ENCODE data around the gene CCR5.

Gene CCR5

DNA sequence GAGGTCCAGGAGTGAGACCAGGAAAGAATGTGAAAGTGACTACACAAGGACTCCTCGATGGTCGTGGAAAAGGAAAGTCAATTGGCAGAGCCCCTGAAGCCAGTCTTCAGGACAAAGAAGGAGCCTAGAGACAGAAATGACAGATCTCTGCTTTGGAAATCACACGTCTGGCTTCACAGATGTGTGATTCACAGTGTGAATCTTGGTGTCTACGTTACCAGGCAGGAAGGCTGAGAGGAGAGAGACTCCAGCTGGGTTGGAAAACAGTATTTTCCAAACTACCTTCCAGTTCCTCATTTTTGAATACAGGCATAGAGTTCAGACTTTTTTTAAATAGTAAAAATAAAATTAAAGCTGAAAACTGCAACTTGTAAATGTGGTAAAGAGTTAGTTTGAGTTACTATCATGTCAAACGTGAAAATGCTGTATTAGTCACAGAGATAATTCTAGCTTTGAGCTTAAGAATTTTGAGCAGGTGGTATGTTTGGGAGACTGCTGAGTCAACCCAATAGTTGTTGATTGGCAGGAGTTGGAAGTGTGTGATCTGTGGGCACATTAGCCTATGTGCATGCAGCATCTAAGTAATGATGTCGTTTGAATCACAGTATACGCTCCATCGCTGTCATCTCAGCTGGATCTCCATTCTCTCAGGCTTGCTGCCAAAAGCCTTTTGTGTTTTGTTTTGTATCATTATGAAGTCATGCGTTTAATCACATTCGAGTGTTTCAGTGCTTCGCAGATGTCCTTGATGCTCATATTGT, 10.8 kb upstream of the CCR5 start:
- Histone ChIP-seq H3K9me3 (ENCODE audit: control insufficient read depth in 1 of 2, low read length in 2 of 2) (no peaks in the 10 kb centered on the region), H3K36me3 (ENCODE audit: control insufficient read depth in 1 of 2, insufficient read depth in 2 of 2, low read length in 2 of 2) (no peaks in the 10 kb centered on the region), H3K4me3 (ENCODE audit: low read depth in 1 of 2, low read length in 2 of 2) (no peak overlapping the region), H3K27me3 (ENCODE audit: low read depth, low read length) (no peaks in the 10 kb centered on the region), H3K4me1 (ENCODE audit: control insufficient read depth in 1 of 2, insufficient read depth in 2 of 2, low read length in 2 of 2) (peaks cover 10 to 18% of the 10 kb centered on the region in 2 donors), H3K27ac (ENCODE audit: low read length) (peak overlapping the region; percentile 48)

DNA sequence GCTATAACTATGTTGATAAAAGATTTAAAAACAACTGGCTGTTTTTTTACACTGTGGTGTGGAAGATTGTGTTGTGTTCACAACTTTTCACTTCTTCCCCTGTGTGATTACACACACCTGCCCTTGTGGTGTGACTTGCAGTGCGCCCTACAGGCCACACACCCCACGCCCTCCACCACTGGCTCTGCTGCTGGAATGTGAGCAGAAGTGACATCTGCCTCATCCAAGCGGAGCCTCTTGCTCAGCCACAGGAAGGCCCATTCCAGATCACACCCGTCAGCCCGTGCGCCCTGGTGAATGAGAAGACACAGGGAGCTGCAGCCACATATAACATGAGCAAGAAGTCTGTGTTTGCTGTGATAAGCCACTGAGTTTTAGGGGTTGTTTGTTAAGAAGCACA, 9.8 kb upstream of the CCR5 start:
- no peaks in the 10 kb centered on the region for H3K36me3 ChIP-seq (ENCODE audit: control insufficient read depth in 1 of 2, insufficient read depth in 2 of 2, low read length in 2 of 2)
- no peaks in the 10 kb centered on the region for H3K27me3 ChIP-seq (ENCODE audit: low read depth, low read length)
- H3K4me1 ChIP-seq (ENCODE audit: control insufficient read depth in 1 of 2, insufficient read depth in 2 of 2, low read length in 2 of 2), result peaks cover 10 to 18% of the 10 kb centered on the region in 2 donors
- no peaks in the 10 kb centered on the region for H3K9me3 ChIP-seq (ENCODE audit: control insufficient read depth in 1 of 2, low read length in 2 of 2)
- H3K4me3 ChIP-seq (ENCODE audit: low read depth in 1 of 2, low read length in 2 of 2), result no peak overlapping the region
- H3K27ac ChIP-seq (ENCODE audit: low read length), result no peak overlapping the region

- H3K36me3 ChIP-seq (ENCODE audit: control insufficient read depth in 1 of 2, insufficient read depth in 2 of 2, low read length in 2 of 2), result no peaks in the 10 kb centered on the region
Measured at GRCh38 chr3:46361408-46362283, 9.1 kb upstream of the CCR5 start.

GRCh38 chr3:46365041-46365440, 5.7 kb upstream of the CCR5 start:
- H3K9me3 ChIP-seq (ENCODE audit: control insufficient read depth in 1 of 2, low read length in 2 of 2), result no peaks in the 10 kb centered on the region
- no peak overlapping the region for H3K27ac ChIP-seq (ENCODE audit: low read length)
- no peaks in the 10 kb centered on the region for H3K27me3 ChIP-seq (ENCODE audit: low read depth, low read length)
- peaks cover 14 to 18% of the 10 kb centered on the region in 2 donors for H3K4me1 ChIP-seq (ENCODE audit: control insufficient read depth in 1 of 2, insufficient read depth in 2 of 2, low read length in 2 of 2)
- no peaks in the 10 kb centered on the region for H3K36me3 ChIP-seq (ENCODE audit: control insufficient read depth in 1 of 2, insufficient read depth in 2 of 2, low read length in 2 of 2)
- no peak overlapping the region for H3K4me3 ChIP-seq (ENCODE audit: low read depth in 1 of 2, low read length in 2 of 2)

More at GRCh38 chr3:46361408-46362283, 9.1 kb upstream of the CCR5 start:
- H3K9me3 ChIP-seq (ENCODE audit: control insufficient read depth in 1 of 2, low read length in 2 of 2), result no peaks in the 10 kb centered on the region
- H3K4me3 ChIP-seq (ENCODE audit: low read depth in 1 of 2, low read length in 2 of 2), result no peak overlapping the region
- H3K4me1 ChIP-seq (ENCODE audit: control insufficient read depth in 1 of 2, insufficient read depth in 2 of 2, low read length in 2 of 2), result peaks cover 10 to 18% of the 10 kb centered on the region in 2 donors
- no peak overlapping the region for H3K27ac ChIP-seq (ENCODE audit: low read length)
- no peaks in the 10 kb centered on the region for H3K27me3 ChIP-seq (ENCODE audit: low read depth, low read length)

- Histone ChIP-seq H3K4me1 (ENCODE audit: control insufficient read depth in 1 of 2, insufficient read depth in 2 of 2, low read length in 2 of 2) (peaks cover 8 to 10% of the 10 kb centered on the region in 2 donors), H3K27ac (ENCODE audit: low read length) (no peak overlapping the region), H3K9me3 (ENCODE audit: control insufficient read depth in 1 of 2, low read length in 2 of 2) (no peaks in the 10 kb centered on the region), H3K27me3 (ENCODE audit: low read depth, low read length) (no peaks in the 10 kb centered on the region), H3K4me3 (ENCODE audit: low read depth in 1 of 2, low read length in 2 of 2) (no peak overlapping the region), H3K36me3 (ENCODE audit: control insufficient read depth in 1 of 2, insufficient read depth in 2 of 2, low read length in 2 of 2) (no peaks in the 10 kb centered on the region)
Measured at GRCh38 chr3:46365737-46366524, 4.8 kb upstream of the CCR5 start.

GRCh38 chr3:46367811-46368210, 2.9 kb upstream of the CCR5 start:
- no peak overlapping the region for H3K4me3 ChIP-seq (ENCODE audit: low read depth in 1 of 2, low read length in 2 of 2)
- no peaks in the 10 kb centered on the region for H3K27me3 ChIP-seq (ENCODE audit: low read depth, low read length)
- H3K27ac ChIP-seq (ENCODE audit: low read length), result no peak overlapping the region
- H3K9me3 ChIP-seq (ENCODE audit: control insufficient read depth in 1 of 2, low read length in 2 of 2), result no peaks in the 10 kb centered on the region
- H3K36me3 ChIP-seq (ENCODE audit: control insufficient read depth in 1 of 2, insufficient read depth in 2 of 2, low read length in 2 of 2), result no peaks in the 10 kb centered on the region
- H3K4me1 ChIP-seq (ENCODE audit: control insufficient read depth in 1 of 2, insufficient read depth in 2 of 2, low read length in 2 of 2), result peaks cover 0 to 4% of the 10 kb centered on the region in 2 donors

GRCh38 chr3:46368569-46368968, 2.2 kb upstream of the CCR5 start:
- H3K36me3 ChIP-seq (ENCODE audit: control insufficient read depth in 1 of 2, insufficient read depth in 2 of 2, low read length in 2 of 2), result no peaks in the 10 kb centered on the region
- H3K27me3 ChIP-seq (ENCODE audit: low read depth, low read length), result no peaks in the 10 kb centered on the region
- no peak overlapping the region for H3K27ac ChIP-seq (ENCODE audit: low read length)
- no peaks in the 10 kb centered on the region for H3K9me3 ChIP-seq (ENCODE audit: control insufficient read depth in 1 of 2, low read length in 2 of 2)
- H3K4me3 ChIP-seq (ENCODE audit: low read depth in 1 of 2, low read length in 2 of 2), result no peak overlapping the region
- peaks cover 0 to 4% of the 10 kb centered on the region in 2 donors for H3K4me1 ChIP-seq (ENCODE audit: control insufficient read depth in 1 of 2, insufficient read depth in 2 of 2, low read length in 2 of 2)

GRCh38 chr3:46369151-46369550, 1.6 kb upstream of the CCR5 start:
- Histone ChIP-seq H3K4me3 (ENCODE audit: low read depth in 1 of 2, low read length in 2 of 2) (no peak overlapping the region), H3K4me1 (ENCODE audit: control insufficient read depth in 1 of 2, insufficient read depth in 2 of 2, low read length in 2 of 2) (peaks cover 0 to 4% of the 10 kb centered on the region in 2 donors), H3K27me3 (ENCODE audit: low read depth, low read length) (no peaks in the 10 kb centered on the region), H3K36me3 (ENCODE audit: control insufficient read depth in 1 of 2, insufficient read depth in 2 of 2, low read length in 2 of 2) (no peaks in the 10 kb centered on the region), H3K9me3 (ENCODE audit: control insufficient read depth in 1 of 2, low read length in 2 of 2) (no peaks in the 10 kb centered on the region), H3K27ac (ENCODE audit: low read length) (peak overlapping the region; percentile 28)

DNA sequence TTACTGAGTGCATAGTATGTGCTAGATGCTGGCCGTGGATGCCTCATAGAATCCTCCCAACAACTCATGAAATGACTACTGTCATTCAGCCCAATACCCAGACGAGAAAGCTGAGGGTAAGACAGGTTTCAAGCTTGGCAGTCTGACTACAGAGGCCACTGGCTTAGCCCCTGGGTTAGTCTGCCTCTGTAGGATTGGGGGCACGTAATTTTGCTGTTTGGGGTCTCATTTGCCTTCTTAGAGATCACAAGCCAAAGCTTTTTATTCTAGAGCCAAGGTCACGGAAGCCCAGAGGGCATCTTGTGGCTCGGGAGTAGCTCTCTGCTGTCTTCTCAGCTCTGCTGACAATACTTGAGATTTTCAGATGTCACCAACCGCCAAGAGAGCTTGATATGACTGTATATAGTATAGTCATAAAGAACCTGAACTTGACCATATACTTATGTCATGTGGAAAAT, 1.0 kb upstream of the CCR5 start:
- Histone ChIP-seq H3K4me3 (ENCODE audit: low read depth in 1 of 2, low read length in 2 of 2) (no peak overlapping the region), H3K4me1 (ENCODE audit: control insufficient read depth in 1 of 2, insufficient read depth in 2 of 2, low read length in 2 of 2) (peaks cover 0 to 4% of the 10 kb centered on the region in 2 donors), H3K9me3 (ENCODE audit: control insufficient read depth in 1 of 2, low read length in 2 of 2) (no peaks in the 10 kb centered on the region), H3K36me3 (ENCODE audit: control insufficient read depth in 1 of 2, insufficient read depth in 2 of 2, low read length in 2 of 2) (no peaks in the 10 kb centered on the region), H3K27ac (ENCODE audit: low read length) (peak overlapping the region; percentile 28), H3K27me3 (ENCODE audit: low read depth, low read length) (no peaks in the 10 kb centered on the region)

DNA sequence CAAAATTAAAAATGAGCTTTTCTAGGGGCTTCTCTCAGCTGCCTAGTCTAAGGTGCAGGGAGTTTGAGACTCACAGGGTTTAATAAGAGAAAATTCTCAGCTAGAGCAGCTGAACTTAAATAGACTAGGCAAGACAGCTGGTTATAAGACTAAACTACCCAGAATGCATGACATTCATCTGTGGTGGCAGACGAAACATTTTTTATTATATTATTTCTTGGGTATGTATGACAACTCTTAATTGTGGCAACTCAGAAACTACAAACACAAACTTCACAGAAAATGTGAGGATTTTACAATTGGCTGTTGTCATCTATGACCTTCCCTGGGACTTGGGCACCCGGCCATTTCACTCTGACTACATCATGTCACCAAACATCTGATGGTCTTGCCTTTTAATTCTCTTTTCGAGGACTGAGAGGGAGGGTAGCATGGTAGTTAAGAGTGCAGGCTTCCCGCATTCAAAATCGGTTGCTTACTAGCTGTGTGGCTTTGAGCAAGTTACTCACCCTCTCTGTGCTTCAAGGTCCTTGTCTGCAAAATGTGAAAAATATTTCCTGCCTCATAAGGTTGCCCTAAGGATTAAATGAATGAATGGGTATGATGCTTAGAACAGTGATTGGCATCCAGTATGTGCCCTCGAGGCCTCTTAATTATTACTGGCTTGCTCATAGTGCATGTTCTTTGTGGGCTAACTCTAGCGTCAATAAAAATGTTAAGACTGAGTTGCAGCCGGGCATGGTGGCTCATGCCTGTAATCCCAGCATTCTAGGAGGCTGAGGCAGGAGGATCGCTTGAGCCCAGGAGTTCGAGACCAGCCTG, 984 bp downstream of the CCR5 start:
- Histone ChIP-seq H3K27ac (ENCODE audit: low read length) (peak overlapping the region; percentile 28), H3K27me3 (ENCODE audit: low read depth, low read length) (no peaks in the 10 kb centered on the region), H3K36me3 (ENCODE audit: control insufficient read depth in 1 of 2, insufficient read depth in 2 of 2, low read length in 2 of 2) (no peaks in the 10 kb centered on the region), H3K9me3 (ENCODE audit: control insufficient read depth in 1 of 2, low read length in 2 of 2) (no peaks in the 10 kb centered on the region), H3K4me1 (ENCODE audit: control insufficient read depth in 1 of 2, insufficient read depth in 2 of 2, low read length in 2 of 2) (peaks cover 0 to 4% of the 10 kb centered on the region in 2 donors), H3K4me3 (ENCODE audit: low read depth in 1 of 2, low read length in 2 of 2) (peak overlapping the region in 1 of 2 donors; percentile 31)
